HG03196 (cell line): ENCODE measurements around the gene TMEM187.

Source experiments
- ATAC-seq: cut with Tn5 transposase; IDR thresholded peaks from one replicate; pipeline ENCODE4 v1.9.1; 2021; ENCODE audit not compliant: unreplicated experiment

The TMEM187 gene

DNA sequence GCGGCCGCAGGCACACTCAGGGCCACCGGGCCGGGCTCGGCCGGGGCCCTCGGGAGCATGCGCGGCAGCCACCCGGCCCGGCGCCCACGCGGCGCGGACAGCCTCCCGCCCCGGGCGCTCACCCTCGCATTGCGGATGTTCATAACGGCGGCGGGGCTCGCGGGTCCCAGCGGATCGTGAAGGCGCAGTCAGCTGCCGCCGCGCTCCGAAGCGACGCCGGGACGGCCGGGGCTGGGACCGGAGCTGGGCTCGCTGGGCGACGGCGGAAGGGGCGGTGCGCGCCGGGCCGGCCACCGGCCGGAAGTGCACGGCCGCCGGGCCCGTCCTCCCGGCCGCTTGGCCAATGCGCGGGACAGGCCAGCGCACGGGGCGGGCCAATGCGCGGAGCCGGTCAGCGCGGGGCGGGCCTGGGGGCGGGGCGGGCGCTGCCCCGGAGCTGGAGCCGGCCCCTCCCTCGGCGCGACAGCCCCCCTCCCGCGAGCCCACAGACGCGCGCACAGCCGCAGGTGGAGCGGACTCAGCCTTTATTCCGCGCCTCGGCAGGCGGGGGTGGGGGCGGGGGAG, 37.7 kb upstream of the TMEM187 start, which contains the start of gene NAA10:
NAA10 (minus strand) TSS at position 276 of the 564 bp plus-strand sequence; CDS start at position 143, 133 bp downstream.
- ATAC-seq, result peak; percentile 80

- no peak for ATAC-seq
These were observed 37.2 kb upstream of the TMEM187 start for GRCh38 chrX:153935326-153935851.

GRCh38 chrX:153937056-153937455, 35.5 kb upstream of the TMEM187 start:
- no peak for ATAC-seq

GRCh38 chrX:153938226-153938786, 34.2 kb upstream of the TMEM187 start:
- ATAC-seq, result no peak

DNA sequence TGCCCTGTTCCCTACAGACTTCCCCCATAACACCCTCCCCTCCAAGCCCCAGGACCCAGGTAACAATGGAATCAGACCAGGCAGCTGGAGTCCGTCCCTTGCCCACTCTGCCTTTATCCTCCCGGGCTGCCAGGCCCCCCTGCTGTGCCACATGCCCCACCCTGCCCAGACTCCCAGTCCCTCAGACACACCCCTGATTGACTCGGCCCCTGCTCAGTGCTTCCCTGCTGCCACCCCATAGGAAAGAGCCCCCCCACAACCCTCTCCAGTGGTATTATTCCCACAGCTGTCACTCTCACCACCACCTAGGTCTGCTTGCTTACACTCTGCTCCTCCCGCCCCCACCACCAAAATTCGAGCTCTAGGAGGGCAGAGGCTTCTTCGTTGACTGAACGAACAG, 33.0 kb upstream of the TMEM187 start:
- ATAC-seq, result no peak

GRCh38 chrX:153941336-153942252, 31.0 kb upstream of the TMEM187 start:
- no peak for ATAC-seq

DNA sequence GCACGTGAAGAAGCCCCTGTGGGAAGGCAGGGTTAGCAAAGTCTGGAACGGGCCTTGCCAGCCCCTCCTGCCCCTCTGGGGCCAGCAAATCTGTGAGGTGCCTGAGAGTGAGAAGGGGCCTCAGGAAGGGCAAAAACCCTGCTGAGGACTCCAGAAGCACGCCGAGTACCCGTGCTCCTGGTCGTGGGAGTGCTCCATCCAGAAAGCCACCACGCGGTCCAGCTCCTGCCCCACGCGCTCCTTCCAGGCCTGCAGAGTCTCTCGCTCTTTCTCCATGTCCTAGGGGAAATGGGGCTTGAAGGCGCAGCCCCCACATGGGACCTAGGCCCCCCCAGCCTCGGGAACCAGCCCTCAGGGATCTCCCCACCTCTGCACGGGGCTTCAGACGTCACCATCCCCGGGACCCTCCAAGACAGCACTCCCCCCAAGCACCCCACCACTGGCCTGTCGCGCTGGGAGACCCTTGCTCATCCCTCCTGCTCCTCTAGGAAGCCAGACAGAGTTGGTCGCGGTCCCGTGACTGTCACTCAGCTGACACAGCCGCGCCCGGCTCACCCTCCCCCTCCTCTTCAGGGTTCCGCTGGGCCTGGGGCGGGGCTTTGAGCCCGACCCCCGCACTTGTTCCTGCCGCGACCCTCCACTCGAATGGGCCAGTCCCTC, 28.3 kb upstream of the TMEM187 start, which contains the start of gene RENBP:
RENBP (minus strand) TSS at position 504 of the 660 bp plus-strand sequence; CDS start at position 471, 33 bp downstream.
- ATAC-seq, result no peak

DNA sequence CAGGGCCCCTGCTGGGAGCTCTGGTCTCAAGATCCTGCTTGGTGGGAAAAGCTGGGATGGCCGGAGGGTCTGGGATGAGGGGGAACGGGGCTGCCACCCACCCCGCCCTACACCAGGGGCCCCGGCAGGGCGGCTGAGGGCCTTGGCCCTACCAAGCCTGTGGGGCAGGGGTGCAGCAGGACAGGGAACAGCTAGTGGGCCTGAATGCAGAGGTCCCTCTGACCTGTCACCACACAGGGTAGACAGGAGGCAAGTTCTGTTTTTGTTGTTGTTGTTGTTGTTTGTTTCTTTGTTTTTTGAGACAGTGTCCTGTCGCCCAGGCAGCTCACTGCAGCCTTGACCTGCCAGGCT, 27.8 kb upstream of the TMEM187 start:
- ATAC-seq, result no peak

GRCh38 chrX:153945956-153946943, 26.3 kb upstream of the TMEM187 start:
- ATAC-seq, result no peak

GRCh38 chrX:153947009-153947769, 25.4 kb upstream of the TMEM187 start:
- ATAC-seq, result peak; percentile 70

DNA sequence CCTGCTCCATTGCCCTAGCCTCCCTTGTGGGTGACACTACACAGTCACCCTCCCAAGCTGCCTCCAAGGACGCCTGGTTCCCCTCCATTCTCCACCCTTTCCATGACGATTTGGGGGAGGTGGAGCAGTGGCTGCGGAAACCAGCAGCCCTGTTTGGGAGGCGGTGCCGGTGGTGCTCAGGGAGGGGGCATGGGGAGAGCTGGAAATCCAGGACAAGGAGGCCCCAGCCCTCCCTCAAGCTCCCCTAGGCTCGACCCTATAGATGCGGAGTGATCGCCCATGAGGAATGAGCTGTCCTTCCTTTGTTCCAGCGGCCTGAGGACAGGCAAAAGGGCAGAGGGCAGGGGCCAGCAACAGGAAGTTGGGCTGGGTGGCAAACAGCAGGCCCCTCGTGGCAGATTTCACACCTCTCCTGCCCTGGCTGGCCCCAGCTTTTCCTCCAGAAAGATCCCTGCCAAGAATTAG, 24.5 kb upstream of the TMEM187 start:
- ATAC-seq, result no peak

- ATAC-seq, result no peak
These were observed 23.4 kb upstream of the TMEM187 start for GRCh38 chrX:153948847-153949805.

- ATAC-seq, result no peak
These were observed 22.4 kb upstream of the TMEM187 start for GRCh38 chrX:153950127-153950526.

DNA sequence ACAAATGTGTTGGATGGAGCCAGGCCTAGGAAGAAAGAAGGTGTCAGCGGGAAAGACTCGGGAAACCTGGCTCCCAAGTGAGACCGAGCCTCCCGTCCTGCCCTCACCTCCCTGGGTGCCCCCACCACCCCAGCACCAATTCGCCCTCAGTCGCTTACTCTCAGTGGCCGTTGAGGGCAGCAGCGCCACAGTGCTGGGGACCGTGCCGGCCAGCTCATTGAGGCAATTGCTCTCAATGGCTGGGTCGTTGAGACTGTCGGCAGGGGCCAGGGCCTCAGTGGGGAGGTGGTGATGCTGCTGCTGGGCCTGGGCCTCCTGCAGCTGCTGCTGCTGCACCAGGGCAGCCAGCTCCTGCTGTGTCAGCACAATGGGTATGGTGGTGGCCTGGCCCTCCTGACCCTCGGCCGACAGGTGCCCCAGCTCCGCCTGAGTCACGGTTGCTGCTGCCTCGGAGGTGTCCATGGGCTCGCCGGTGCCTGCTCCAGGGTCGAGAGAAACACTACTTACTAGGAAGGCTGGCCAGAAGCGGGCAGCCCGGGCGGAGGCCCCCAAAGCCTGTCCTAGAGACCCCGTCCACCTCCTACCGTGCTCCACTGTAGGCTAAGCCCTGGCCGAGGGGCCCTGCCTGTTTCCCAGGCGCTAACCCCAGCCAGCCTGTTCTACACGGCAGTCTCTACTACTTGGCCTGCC, 20.7 kb upstream of the TMEM187 start:
- ATAC-seq, result no peak

DNA sequence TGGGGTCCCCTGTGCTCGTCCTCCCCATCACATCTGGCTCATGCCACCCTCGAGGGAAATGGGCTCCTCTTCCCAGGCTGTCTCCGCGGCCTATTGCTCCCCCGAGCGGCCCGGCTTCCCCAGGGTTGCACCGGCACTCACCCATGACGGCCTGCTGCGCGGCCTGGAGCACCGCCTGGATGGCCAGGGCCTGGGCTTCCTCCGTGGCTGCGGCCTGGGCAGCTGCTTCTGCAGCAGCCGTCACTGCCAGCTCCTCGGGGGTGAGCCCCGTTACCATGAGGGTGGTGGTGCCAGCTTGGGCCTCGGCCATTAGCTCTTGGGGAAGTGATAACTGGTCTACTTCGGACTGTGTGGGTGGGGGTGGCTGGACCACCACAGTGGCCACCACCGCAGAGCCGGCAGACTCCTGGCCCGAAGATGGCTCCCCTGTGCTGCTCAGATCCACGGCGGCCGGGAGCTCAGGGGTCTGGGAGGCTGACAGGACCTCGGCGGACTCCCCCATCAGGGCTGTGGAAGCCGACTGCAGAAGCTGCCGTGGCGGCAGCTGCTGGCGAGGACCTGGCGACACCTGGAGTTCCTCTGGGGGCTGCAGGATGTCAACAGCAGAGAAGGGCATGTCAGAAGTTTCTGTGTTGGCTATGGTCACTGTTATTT, 20.1 kb upstream of the TMEM187 start:
- no peak for ATAC-seq

- ATAC-seq, result no peak
These were observed 19.2 kb upstream of the TMEM187 start for GRCh38 chrX:153953342-153953830.
